Thoracic aorta (tissue), 2 donors: ENCODE measurements around the gene BSN. TPM values are rescaled to one million over a fixed set of nuclear protein-coding genes. Genes with fewer than 3 reads are reported as not detected.
"Not testable (repeated sequence)": the region's sequence is repeated elsewhere in the genome, so short reads cannot be mapped to it uniquely, and the experiment has no call there.

ENCODE experiments used
- ATAC-seq: fragments of 150-250 bp; one replicate; pipeline ENCODE4 v1.8.0; 2017; ENCODE audit warnings: low read depth; ENCODE audit not compliant: insufficient number of reproducible peaks, low FRiP score
- DNase-seq: peaks from one replicate; pipeline ENCODE4 v3.0.0-alpha.2; 2020; ENCODE audit warnings: low spot score
- H3K27ac ChIP-seq, 2 donors: fragments of 200-600 bp; sonication (generic); 1 replicate in 1 of 2; 2 replicates in 1 of 2; pipeline ENCODE4 v1.5.1; 2016; ENCODE audit warnings: mild to moderate bottlenecking in 2 of 2, moderate library complexity in 2 of 2
- H3K27me3 ChIP-seq: fragments of 200-600 bp; sonication (generic); replicated peaks from 2 replicates; pipeline ENCODE4 v1.6.0; 2016; ENCODE audit warnings: mild to moderate bottlenecking; ENCODE audit not compliant: insufficient read depth
- H3K36me3 ChIP-seq: fragments of 200-600 bp; sonication (generic); one replicate; pipeline ENCODE4 v1.5.1; 2016
- H3K4me1 ChIP-seq, 2 donors: fragments of 200-600 bp; sonication (generic); 1 replicate in 1 of 2; 2 replicates in 1 of 2; pipeline versions ENCODE4 v1.5.1 to v1.6.0; 2016; ENCODE audit warnings: low read depth in 2 of 2, mild to moderate bottlenecking in 1 of 2; ENCODE audit not compliant: control insufficient read depth in 1 of 2
- H3K4me3 ChIP-seq: fragments of 200-600 bp; sonication (generic); 2 replicates; pipeline ENCODE4 v1.5.1; 2016; ENCODE audit warnings: mild to moderate bottlenecking
- H3K9me3 ChIP-seq: fragments of 200-600 bp; sonication (generic); 2 replicates; pipeline ENCODE4 v1.5.1; 2016
- total RNA-seq, 2 donors: library from RNA; depleted of rRNA; stranded (reverse); fragments of >200 nt; gene quantifications; one replicate each; pipeline versions ENCODE4 v1.1.0 to v1.2.3, GENCODE V29; 2016
- TF ChIP-seq, protein P1 (sequence below): fragments of 200-600 bp; sonication (generic); IDR thresholded peaks from one replicate; pipeline ENCODE4 v1.5.1; 2019; ENCODE audit warnings: antibody characterized with exemption

BSN gene
- total RNA-seq, 2 donors from 2014 or later, result 0.27 to 0.35 TPM

DNA sequence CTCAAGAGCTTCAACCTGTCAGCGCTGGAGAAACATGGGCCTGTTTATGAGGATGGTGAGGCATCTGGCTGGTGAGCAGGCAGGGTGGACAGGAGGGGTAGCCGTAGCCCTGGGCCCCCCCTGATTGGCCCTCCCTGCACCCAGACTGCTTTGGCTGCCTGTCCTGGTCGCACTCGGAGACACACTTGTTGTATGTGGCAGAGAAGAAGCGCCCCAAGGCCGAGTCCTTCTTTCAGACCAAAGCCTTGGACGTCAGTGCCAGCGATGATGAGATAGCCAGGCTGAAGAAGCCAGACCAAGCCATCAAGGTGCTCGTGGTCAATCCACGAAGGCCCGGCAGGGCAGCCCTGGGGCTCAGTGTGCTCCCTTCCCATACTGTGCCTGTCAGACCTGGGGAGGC, 121.6 kb downstream of the BSN start:
- H3K4me1 ChIP-seq, result peaks cover 11 to 16% of the 10 kb centered on the region in 2 donors
- H3K36me3 ChIP-seq, result peaks cover 47% of the 10 kb centered on the region
- no peaks in the 10 kb centered on the region for H3K27me3 ChIP-seq
- no peak overlapping the region for H3K27ac ChIP-seq
- H3K9me3 ChIP-seq, result no peaks in the 10 kb centered on the region
- DNase-seq, result no peak
- ATAC-seq, result no peak
- TF ChIP-seq, protein P1, sequence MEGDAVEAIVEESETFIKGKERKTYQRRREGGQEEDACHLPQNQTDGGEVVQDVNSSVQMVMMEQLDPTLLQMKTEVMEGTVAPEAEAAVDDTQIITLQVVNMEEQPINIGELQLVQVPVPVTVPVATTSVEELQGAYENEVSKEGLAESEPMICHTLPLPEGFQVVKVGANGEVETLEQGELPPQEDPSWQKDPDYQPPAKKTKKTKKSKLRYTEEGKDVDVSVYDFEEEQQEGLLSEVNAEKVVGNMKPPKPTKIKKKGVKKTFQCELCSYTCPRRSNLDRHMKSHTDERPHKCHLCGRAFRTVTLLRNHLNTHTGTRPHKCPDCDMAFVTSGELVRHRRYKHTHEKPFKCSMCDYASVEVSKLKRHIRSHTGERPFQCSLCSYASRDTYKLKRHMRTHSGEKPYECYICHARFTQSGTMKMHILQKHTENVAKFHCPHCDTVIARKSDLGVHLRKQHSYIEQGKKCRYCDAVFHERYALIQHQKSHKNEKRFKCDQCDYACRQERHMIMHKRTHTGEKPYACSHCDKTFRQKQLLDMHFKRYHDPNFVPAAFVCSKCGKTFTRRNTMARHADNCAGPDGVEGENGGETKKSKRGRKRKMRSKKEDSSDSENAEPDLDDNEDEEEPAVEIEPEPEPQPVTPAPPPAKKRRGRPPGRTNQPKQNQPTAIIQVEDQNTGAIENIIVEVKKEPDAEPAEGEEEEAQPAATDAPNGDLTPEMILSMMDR, result no peak
- H3K4me3 ChIP-seq, result no peak overlapping the region

DNA sequence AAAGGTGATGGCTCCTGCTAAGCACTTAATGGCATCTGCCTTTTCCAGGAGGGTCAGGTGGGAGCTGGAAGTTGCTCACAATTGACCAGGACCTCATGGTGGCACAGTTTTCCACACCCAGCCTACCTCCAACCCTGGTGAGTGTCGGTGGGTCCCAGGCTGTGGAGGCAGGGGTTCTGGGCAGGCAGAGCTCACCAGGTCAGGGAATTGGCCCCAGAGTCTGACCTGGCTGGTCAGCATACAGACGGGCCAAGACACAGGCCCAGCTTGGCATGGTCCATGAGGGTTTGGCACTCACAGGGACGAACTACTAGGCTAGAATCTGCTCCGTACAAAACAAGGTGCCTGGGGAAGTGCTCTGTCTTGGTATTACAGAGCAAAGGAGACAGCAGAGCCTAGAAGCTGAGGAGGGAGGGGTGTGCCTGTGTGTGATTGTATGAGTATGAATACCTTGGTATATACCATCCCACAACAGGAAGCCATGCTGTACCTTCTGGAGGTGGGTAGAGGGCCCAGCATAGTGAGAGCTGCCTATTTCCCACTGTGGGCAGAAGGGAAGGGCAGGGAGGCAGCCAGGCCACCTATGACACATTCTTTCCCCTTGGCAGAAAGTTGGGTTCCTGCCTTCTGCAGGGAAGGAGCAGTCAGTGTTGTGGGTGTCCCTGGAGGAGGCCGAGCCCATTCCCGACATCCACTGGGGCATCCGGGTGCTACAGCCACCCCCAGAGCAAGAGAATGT, 126.4 kb downstream of the BSN start:
- no peak overlapping the region for H3K27ac ChIP-seq

DNA sequence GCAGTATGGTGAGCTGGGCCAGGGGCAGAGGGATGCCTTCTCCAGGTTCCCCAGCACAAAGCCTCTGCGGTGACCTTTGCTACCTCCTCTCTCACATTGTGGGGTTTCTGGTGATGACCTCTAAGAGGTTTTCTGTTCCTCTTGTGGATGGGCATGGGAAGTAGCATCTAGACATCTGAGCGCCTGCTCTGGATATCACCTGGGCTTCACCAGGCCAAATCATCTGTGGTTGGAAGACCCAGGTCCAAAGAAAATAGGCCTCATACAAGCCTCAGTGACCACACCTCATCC, 126.9 kb downstream of the BSN start:
- Histone ChIP-seq H3K36me3 (peaks cover 64% of the 10 kb centered on the region), H3K27me3 (no peaks in the 10 kb centered on the region), H3K4me3 (no peak overlapping the region), H3K27ac (no peak overlapping the region), H3K9me3 (no peaks in the 10 kb centered on the region), H3K4me1 (no peaks in the 10 kb centered on the region)
- ATAC-seq (no peak), DNase-seq (no peak)
- TF ChIP-seq, protein P1, result no peak

More for the DNA sequence above, 126.4 kb downstream of the BSN start:
- Histone ChIP-seq H3K4me1 (no peaks in the 10 kb centered on the region), H3K9me3 (no peaks in the 10 kb centered on the region), H3K4me3 (no peak overlapping the region), H3K36me3 (peaks cover 69% of the 10 kb centered on the region), H3K27me3 (no peaks in the 10 kb centered on the region)
- no peak for DNase-seq
- TF ChIP-seq, protein P1, result no peak
- ATAC-seq, result no peak

DNA sequence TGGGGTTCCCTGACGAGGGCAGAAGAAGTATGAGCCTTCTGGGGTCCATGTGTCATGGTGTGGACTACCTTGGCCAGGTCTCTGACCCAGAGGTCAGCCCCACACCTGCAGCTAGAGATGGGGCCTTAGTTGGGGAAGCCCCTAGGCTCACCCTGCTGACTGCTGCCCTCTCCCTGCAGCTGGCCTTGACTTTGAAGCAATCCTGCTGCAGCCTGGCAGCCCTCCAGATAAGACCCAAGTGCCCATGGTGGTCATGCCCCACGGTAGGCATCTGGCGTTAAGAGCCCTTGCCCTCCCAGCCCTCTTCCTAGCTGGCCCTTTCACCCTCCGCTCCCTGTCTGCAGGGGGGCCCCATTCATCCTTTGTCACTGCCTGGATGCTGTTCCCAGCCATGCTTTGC, 127.3 kb downstream of the BSN start:
- no peaks in the 10 kb centered on the region for H3K4me1 ChIP-seq
- H3K36me3 ChIP-seq, result peaks cover 60% of the 10 kb centered on the region
- TF ChIP-seq, protein P1, result no peak
- no peak overlapping the region for H3K4me3 ChIP-seq
- no peak for ATAC-seq
- H3K27ac ChIP-seq, result no peak overlapping the region
- H3K9me3 ChIP-seq, result no peaks in the 10 kb centered on the region
- H3K27me3 ChIP-seq, result no peaks in the 10 kb centered on the region
- no peak for DNase-seq

DNA sequence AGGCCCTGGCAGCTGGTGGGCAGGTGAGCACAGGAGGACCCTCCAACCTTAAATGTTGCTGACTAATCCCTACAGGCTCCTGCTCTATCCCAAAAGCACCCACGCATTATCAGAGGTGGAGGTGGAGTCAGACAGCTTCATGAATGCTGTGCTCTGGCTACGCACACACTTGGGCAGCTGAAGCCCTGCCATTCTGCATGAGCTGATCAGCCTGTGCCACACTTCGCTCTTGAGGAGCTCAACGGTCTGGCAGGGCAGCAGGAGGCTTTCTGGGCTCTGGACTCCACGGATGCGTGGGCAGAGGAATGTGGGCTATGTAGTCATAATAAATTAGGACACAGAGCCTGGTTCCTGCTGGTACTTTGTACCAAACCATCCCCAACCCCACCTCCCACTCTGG, 128.9 kb downstream of the BSN start:
- Histone ChIP-seq H3K36me3 (peaks cover 46% of the 10 kb centered on the region), H3K9me3 (no peaks in the 10 kb centered on the region), H3K4me1 (peaks cover 0 to 5% of the 10 kb centered on the region in 2 donors), H3K27me3 (no peaks in the 10 kb centered on the region), H3K4me3 (no peak overlapping the region), H3K27ac (no peak overlapping the region)
- DNase-seq, result no peak
- TF ChIP-seq, protein P1, result no peak
- no peak for ATAC-seq

DNA sequence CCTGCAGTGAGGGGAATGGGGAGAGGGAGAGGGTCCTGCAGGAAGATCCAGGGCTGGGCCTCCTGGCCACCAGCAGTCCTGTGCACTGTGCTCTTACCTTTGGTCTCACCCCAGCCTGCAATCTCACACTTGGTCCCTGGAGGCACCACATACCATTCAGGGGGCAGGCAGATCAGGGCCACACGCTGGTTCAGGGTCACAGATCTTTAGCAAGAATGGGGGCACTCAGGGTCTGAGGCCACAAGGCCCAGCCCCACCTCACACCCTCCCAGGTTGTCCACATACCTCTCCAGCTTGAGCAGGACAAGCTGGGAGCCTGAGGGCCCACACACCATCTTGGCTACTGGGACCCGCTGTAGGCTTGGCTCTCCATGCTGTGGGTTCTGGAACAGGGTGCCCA, 130.2 kb downstream of the BSN start:
- not testable (repeated sequence) for DNase-seq
- peaks cover 36% of the 10 kb centered on the region for H3K36me3 ChIP-seq

DNA sequence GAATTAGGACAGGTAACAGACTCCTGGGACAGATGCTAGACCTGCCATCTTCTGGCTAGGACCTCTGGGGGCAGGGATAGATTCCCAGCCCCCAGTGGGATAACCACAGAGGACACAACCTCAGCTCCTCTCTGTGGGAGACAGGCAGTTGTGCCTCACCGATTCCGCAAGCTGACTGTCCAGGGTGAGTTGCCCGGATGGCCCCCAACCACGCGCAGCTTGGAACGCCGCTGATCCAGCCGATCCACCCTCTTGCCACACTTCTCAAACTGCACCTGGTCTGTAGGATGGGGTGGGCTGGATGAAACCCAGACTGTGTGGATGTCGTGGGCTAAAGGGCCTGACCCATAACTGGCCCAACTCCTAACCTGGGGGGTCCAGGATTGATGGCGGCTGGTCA, 130.8 kb downstream of the BSN start:
- not testable (repeated sequence) for ATAC-seq, H3K27ac ChIP-seq, DNase-seq, H3K27me3 ChIP-seq, H3K4me3 ChIP-seq, H3K9me3 ChIP-seq
- peaks cover 9 to 15% of the 10 kb centered on the region in 2 donors for H3K4me1 ChIP-seq
- peaks cover 30% of the 10 kb centered on the region for H3K36me3 ChIP-seq

More for the DNA sequence above, 130.2 kb downstream of the BSN start:
- not testable (repeated sequence) for H3K27me3 ChIP-seq, H3K9me3 ChIP-seq, H3K27ac ChIP-seq, H3K4me3 ChIP-seq, ATAC-seq
- H3K4me1 ChIP-seq, result peaks cover 6 to 11% of the 10 kb centered on the region in 2 donors

DNA sequence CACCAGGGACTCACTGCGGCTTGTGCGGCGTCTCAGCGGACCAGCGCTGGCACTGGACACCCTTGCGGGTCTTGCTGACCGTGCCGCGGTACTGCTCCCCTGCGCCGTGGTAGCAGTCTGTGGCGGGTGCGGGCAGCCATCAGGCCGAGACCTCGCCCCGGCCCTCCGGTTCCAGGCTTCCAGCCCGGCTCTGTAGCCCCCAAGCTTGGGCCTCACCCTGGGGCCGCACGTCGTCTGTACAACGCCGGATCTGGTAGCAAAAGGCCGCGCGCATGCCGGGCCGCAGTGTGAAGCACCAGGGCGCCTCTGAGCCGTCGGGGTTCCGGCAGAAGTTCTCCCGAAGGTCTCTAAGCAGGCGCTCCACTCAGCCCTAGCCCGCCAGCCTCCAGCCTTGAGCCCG, 131.6 kb downstream of the BSN start:
- Histone ChIP-seq H3K36me3 (peaks cover 22% of the 10 kb centered on the region), H3K4me1 (peaks cover 15 to 22% of the 10 kb centered on the region in 2 donors), H3K4me3 (peak overlapping the region; percentile 61)
- not testable (repeated sequence) for H3K27ac ChIP-seq, H3K27me3 ChIP-seq, H3K9me3 ChIP-seq, DNase-seq, ATAC-seq
